Amniotic stem cell (primary cell): ENCODE measurements around the gene MAGI2.
"Not testable (repeated sequence)": the region's sequence is repeated elsewhere in the genome, so short reads cannot be mapped to it uniquely, and the experiment has no call there.

Experiments
- DNase-seq: peaks from one replicate; lab custom pipeline; 2025; lab: John Stamatoyannopoulos, UW

MAGI2 gene

GRCh38 chr7:78038465-78039080 lies 1414.9 kb downstream of the MAGI2 start:
- DNase-seq: no peak

- DNase-seq: no peak
These were observed 1415.9 kb downstream of the MAGI2 start for GRCh38 chr7:78037603-78038002.

- no peak for DNase-seq
These were observed 1420.1 kb downstream of the MAGI2 start for GRCh38 chr7:78033410-78033809.

- no peak for DNase-seq
These were observed 1427.0 kb downstream of the MAGI2 start for GRCh38 chr7:78026492-78026891.

- DNase-seq: no peak
These were observed 1428.9 kb downstream of the MAGI2 start for GRCh38 chr7:78024591-78024990.

- DNase-seq: no peak
These were observed 1430.3 kb downstream of the MAGI2 start for GRCh38 chr7:78023191-78023590.

- no peak for DNase-seq
These were observed 1431.3 kb downstream of the MAGI2 start for GRCh38 chr7:78022165-78022564.

GRCh38 chr7:78020874-78021249 lies 1432.6 kb downstream of the MAGI2 start:
- DNase-seq: no peak

- peak; percentile 83 for DNase-seq
These were observed 1433.2 kb downstream of the MAGI2 start for GRCh38 chr7:78020136-78020873.

GRCh38 chr7:78019447-78020135 lies 1433.9 kb downstream of the MAGI2 start:
- DNase-seq: peak; percentile 41

GRCh38 chr7:78018641-78019446 lies 1434.6 kb downstream of the MAGI2 start:
- no peak for DNase-seq

- no peak for DNase-seq
These were observed 1435.8 kb downstream of the MAGI2 start for GRCh38 chr7:78017591-78018100.

- DNase-seq: no peak
These were observed 1437.8 kb downstream of the MAGI2 start for GRCh38 chr7:78015574-78016260.

GRCh38 chr7:78014401-78014800 lies 1439.1 kb downstream of the MAGI2 start:
- DNase-seq: no peak

- no peak for DNase-seq
These were observed 1440.1 kb downstream of the MAGI2 start for GRCh38 chr7:78013386-78013785.

GRCh38 chr7:78011642-78012041 lies 1441.8 kb downstream of the MAGI2 start:
- DNase-seq: no peak

- no peak for DNase-seq
These were observed 1446.2 kb downstream of the MAGI2 start for GRCh38 chr7:78007231-78007630.

- DNase-seq: no peak
These were observed 1447.3 kb downstream of the MAGI2 start for GRCh38 chr7:78006063-78006755.

- DNase-seq: no peak
These were observed 1450.8 kb downstream of the MAGI2 start for GRCh38 chr7:78002715-78003114.

GRCh38 chr7:78002021-78002420 lies 1451.4 kb downstream of the MAGI2 start:
- DNase-seq: no peak

GRCh38 chr7:77999168-77999567 lies 1454.3 kb downstream of the MAGI2 start:
- not testable (repeated sequence) for DNase-seq
